GM18867 (cell line): ENCODE measurements around the gene TM9SF3.
"Not testable (repeated sequence)": the region's sequence is repeated elsewhere in the genome, so short reads cannot be mapped to it uniquely, and the experiment has no call there.

Experiments used
- ATAC-seq: cut with Tn5 transposase; IDR thresholded peaks from one replicate; pipeline ENCODE4 v1.9.1; 2021; ENCODE audit warnings: mild to moderate bottlenecking, moderate library complexity; ENCODE audit not compliant: unreplicated experiment

The TM9SF3 gene

GRCh38 chr10:96600337-96600736 is 13.5 kb upstream of the TM9SF3 start:
- ATAC-seq: no peak

DNA sequence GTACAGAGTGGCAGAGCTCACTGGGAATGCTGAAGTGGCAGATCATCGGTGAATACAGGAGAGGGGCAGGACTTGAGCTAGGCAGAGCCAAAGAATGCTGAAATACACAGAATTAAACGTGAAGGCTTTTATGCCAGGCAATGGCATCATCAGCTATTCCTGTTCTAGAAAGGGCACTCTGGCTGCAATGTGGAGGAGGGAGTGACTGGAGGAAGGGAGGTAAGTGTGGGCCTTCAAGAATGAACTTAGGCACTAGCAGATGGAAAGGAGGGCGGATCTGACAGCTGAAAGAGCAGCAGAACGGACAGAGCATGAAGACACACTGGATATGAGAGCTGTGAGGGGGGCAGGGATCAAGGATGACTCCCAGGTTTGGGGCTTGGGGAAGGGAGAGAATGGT is 12.0 kb upstream of the TM9SF3 start:
- no peak for ATAC-seq

DNA sequence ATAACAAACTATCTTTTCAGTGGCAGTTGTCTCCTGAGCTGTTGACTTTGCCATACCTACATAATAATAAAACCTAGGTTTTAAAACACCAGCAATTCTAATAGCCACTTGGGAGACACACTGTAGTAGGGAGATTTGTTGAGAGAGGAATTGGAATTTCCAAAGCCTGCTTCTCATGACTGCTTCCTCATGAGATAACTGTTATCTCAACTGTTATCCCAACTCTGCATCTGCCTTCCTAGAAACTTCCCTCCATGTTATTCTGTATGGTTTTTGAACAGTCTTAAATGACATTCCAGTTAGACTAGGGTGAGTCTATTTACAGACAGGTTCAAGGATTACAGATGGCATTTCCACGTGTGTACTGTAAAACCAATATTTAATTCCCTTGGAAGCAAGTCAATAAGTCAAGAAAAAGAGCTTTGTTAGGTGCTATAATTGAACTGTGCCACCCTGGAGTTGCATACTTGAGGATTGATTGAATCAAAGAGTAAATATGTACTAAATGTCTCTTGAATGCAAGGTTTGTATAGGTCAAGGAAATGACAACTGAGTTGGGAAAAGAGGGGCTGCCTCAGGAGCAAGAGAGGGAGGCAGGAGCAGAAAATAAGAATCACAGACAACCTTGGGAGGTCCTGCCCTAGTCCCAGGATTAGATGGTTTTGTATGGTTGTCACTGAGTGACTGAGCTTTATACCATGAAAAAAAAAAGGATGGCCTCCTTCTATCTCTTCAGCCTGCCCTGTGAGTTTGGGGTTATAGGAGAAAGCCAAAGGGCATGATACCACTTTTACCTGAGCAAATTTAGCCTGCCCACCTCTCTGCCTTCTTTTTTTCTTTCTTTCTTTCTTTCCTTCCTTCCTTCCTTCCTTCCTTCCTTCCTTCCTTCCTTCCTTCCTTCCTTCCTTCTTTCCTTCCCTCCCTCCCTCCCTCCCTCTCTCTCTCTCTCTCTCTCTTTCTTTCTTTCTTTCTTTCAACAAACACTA is 9.9 kb upstream of the TM9SF3 start:
- ATAC-seq: no peak

DNA sequence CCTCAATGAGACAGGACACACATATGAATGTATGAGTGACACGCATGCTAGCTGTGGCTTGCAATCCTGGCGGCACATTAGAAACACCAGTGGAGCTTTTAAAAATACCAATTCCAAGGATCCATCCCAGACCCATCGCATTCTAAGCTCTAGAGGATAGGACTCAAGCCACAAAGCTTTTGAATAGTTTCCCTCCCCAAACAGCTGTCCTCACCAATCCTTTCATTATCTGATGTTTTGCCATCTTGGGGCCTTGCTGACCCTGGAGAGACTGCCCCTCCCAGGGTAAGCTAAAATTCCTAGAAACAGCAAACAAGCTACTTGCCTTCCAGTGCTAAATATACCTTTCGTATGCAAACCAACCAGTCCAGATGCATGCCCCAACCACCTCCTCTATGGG is 8.9 kb upstream of the TM9SF3 start:
- no peak for ATAC-seq

DNA sequence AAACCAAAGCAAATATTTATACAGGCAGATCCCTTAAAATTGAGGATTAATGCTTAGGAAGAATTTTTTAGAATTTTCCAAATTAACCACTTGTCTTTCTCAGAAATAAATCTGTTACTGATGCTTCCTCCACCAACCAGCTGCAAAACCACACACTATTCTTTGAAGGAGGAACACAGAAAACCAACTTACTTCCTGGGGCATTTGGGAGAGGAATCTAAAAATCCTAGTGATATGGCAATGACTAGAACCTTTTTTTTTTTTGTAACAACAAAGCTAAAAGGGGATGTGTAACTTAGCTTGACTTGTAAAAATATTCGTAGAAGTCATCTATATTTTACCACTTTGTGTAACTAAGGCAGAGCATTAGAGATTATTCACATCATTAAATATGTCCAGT is 5.1 kb upstream of the TM9SF3 start:
- no peak for ATAC-seq

GRCh38 chr10:96588616-96589419 is 2.0 kb upstream of the TM9SF3 start:
- peak; percentile 35 for ATAC-seq

- no peak for ATAC-seq
Observed at GRCh38 chr10:96588060-96588554, 1.3 kb upstream of the TM9SF3 start.

DNA sequence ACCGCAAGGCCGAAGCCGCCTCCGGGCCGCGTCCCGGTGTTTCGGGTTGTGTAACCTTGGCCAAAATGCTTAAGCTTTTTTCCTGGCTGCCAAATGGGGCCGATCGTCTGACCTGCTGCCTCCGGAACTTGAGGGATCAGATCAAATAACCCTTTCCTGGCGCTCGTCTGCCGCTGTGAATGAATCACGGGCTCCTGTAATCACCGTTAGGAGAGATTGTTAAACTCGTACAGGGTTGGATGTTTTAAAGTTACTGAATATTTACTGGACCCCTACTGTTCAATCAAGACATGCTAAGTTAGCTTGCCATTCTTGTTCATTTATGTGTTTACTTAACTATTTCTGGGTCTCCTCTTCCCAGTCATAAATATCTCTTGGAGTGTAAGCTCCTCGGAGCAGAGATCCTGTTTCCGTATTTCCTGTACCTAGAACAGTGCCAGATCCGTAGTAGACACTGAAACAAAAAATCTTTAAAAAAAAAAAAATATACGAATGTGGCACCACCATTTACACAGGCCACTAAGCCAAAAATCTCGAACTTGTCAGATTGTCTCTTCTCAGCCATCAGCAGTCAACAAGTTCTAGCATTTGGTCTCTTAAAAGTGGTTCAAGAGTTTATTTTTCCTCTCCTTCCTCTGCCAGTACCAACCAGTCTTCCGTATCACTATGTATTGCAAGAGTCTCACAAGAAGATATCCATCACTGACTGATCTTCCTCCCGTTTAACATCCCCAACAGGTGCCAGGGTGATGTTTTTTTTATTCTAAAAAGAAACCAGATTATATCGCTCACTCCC is 650 bp upstream of the TM9SF3 start:
- no peak for ATAC-seq

DNA sequence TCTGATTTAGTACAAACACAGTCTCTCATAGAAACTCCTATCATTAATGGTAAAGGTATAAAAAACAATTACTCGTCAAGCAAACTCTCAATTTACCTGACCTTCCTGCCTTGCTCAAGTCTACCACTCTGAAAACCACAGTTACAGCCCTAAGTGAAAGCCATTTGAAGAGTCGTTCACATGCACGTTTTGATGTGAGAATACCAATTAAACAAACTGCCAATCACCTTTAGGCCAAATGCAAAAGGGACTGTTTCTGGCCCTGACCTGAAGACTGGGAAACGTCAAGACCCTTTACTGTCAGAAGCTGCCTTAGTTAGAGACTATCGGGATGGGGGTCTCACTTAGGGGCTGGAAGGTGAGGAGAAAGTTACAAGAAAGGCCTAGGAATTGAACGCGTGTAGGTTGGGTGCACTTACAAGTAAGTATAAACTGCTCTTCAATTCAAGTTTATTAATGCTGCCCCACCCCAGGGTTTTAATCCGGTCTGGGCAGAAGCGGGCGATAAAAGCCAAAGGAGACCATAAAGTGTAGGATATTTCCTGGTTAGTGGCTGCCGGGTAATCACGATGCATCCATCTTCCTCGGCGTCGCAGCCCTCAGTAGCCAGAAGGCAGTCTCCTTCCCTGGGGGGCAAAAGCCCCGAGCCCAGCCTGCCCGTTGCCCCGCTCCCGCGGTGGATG is 935 bp downstream of the TM9SF3 start:
- ATAC-seq: no peak

- no peak for ATAC-seq
Observed at GRCh38 chr10:96584474-96584873, 2.3 kb downstream of the TM9SF3 start.

DNA sequence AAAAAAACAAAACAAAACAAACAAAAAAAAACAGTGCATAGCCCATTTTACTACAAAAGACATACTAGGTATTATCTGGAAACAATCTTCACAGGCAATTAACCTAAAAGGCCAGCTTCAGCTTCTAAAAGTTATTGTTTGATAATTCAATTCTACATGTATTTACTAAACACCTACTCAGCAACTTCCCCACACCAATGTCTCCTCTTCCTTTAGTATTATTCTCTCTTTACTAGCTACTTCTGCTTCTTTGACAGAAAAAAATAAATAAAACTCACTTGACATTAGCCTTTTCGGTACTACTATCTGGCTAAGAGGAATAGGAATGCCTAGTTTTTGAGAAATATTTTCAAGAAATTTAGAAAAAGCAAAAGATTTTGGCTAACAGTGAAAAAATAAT is 2.8 kb downstream of the TM9SF3 start:
- no peak for ATAC-seq

GRCh38 chr10:96579133-96579532 is 7.7 kb downstream of the TM9SF3 start:
- no peak for ATAC-seq

GRCh38 chr10:96578633-96579032 is 8.2 kb downstream of the TM9SF3 start:
- no peak for ATAC-seq

- no peak for ATAC-seq
Observed at GRCh38 chr10:96578022-96578421, 8.8 kb downstream of the TM9SF3 start.

GRCh38 chr10:96577069-96577468 is 9.7 kb downstream of the TM9SF3 start:
- ATAC-seq: no peak

GRCh38 chr10:96576277-96576980 is 10.4 kb downstream of the TM9SF3 start:
- no peak for ATAC-seq

DNA sequence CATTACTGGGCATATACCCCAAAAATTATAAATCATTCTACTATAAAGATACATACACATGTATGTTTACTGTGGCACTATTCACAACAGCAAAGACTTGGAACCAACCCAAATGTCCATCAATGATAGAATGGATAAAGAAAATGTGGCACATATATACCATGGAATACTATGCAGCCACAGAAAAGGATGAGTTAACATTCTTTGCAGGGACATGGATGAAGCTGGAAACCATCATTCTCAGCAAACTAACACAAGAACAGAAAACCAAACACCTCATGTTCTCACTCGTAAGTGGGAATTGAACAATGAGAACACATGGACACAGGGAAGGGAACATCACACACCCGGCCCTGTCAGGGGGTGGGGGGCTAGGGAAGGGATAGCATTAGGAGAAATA is 12.2 kb downstream of the TM9SF3 start:
- ATAC-seq: not testable (repeated sequence)

DNA sequence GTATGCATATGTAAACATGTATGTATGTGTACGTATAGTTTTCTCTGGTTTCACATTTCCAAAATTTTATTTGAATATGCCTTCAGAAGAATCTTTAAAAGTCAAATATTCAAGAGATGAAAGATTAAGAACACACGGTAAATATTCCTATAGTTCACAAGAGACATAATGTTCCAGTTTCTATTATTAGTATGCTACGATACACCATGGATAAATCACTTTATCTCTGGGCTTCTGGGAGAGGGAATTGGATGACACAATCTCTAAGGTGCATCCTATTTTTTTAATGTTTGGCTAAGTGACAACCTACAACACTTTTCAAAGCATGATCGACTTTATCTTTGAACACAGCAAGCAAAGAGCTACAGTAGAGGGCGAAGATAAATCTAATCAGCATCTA is 13.8 kb downstream of the TM9SF3 start:
- ATAC-seq: no peak
